Endothelial cell of umbilical vein (primary cell): Measurements from ENCODE around the gene KRTAP10-7. TPM values are rescaled to one million over a fixed set of nuclear protein-coding genes. Genes with fewer than 3 reads are reported as not detected.
"Not testable (repeated sequence)": the region's sequence is repeated elsewhere in the genome, so short reads cannot be mapped to it uniquely, and the experiment has no call there.

Source experiments
- BruUV-seq: library from RNA; stranded (reverse); fragments of 400-500 nt; replicated peaks from 2 replicates; lab custom pipeline; 2021; lab: Mats Ljungman, UMichigan
- CTCF ChIA-PET: fragments of 300-600, 350-600 bp; sonication (Branson Sonifier 250); formaldehyde crosslinking; loops from one replicate; lab custom pipeline; 2021; ENCODE audit warnings: antibody characterized with exemption, inconsistent platforms; lab: Charles Lee
- POLR2A ChIA-PET: fragments of 300-600, 350-600 bp; sonication (Branson Sonifier 250); formaldehyde crosslinking; loops from one replicate; lab custom pipeline; 2021; ENCODE audit warnings: antibody characterized with exemption, inconsistent platforms; lab: Charles Lee
- DNase-seq: peaks from one replicate; pipeline ENCODE4 v3.0.0-alpha.2; 2011; ENCODE audit warnings: low read depth, low spot score
- FAIRE-seq: peaks from 2 replicates; lab custom pipeline; 2011; peaks lifted over from hg19 to GRCh38; lab: Jason Lieb, UNC
- H2AFZ ChIP-seq: 2 replicates; pipeline ENCODE4 v1.6.0; 2012; ENCODE audit warnings: low read depth, low read length, control low read depth, inconsistent platforms
- H3K27ac ChIP-seq: 2 replicates; pipeline ENCODE4 v1.5.1; 2011; ENCODE audit warnings: low read depth, mild to moderate bottlenecking, control low read depth, low read length, moderate library complexity; ENCODE audit not compliant: insufficient read depth
- H3K27me3 ChIP-seq, 2 experiments: 2 replicates each; pipeline versions ENCODE4 v1.6.0 to v1.6.1; 2011; ENCODE audit warnings: low read length in 2 of 2, mixed read lengths in 1 of 2; ENCODE audit not compliant: control insufficient read depth in 2 of 2, insufficient read depth in 2 of 2
- H3K36me3 ChIP-seq, 2 experiments: 2 replicates in 1 of 2; 3 replicates in 1 of 2; pipeline ENCODE4 v1.5.1; 2011; ENCODE audit warnings: low read length in 2 of 2, mild to moderate bottlenecking in 1 of 2, moderate library complexity in 1 of 2; ENCODE audit not compliant: control insufficient read depth in 2 of 2, insufficient read depth in 2 of 2; ENCODE audit errors: extremely low read depth in 1 of 2
- H3K4me1 ChIP-seq: 3 replicates; pipeline ENCODE4 v1.5.1; 2011; ENCODE audit warnings: mild to moderate bottlenecking, low read length; ENCODE audit not compliant: control insufficient read depth, insufficient read depth; ENCODE audit errors: extremely low read depth
- H3K4me2 ChIP-seq: 2 replicates; pipeline ENCODE4 v1.6.1; 2011; ENCODE audit warnings: low read length, control low read depth, mixed read lengths; ENCODE audit not compliant: insufficient read depth
- H3K4me3 ChIP-seq, 3 experiments: fragments of 200-600 bp in 1 of 3; sonication (generic), shearing (Covaris generic) in 1 of 3; replicated peaks in 1 of 3; 2 replicates each; pipeline ENCODE4 v1.5.1; 2011 to 2016; ENCODE audit warnings: control low read depth in 3 of 3, low read length in 3 of 3, mild to moderate bottlenecking in 2 of 3, inconsistent platforms in 1 of 3, low read depth in 1 of 3, moderate library complexity in 1 of 3; ENCODE audit not compliant: insufficient read depth in 1 of 3
- H3K79me2 ChIP-seq: 2 replicates; pipeline ENCODE4 v1.6.0; 2012; ENCODE audit warnings: low read length, inconsistent platforms; ENCODE audit not compliant: control insufficient read depth, insufficient read depth
- H3K9ac ChIP-seq: replicated peaks from 2 replicates; pipeline ENCODE3; 2011; ENCODE audit warnings: low read length, control low read depth; ENCODE audit not compliant: insufficient read depth; ENCODE audit errors: extremely low read depth
- H3K9me1 ChIP-seq: replicated peaks from 3 replicates; pipeline ENCODE4 v1.6.0; 2011; ENCODE audit warnings: mild to moderate bottlenecking, low read length; ENCODE audit not compliant: control insufficient read depth, insufficient read depth; ENCODE audit errors: extremely low read depth
- H3K9me3 ChIP-seq: replicated peaks from 2 replicates; pipeline ENCODE4 v1.5.1; 2012; ENCODE audit warnings: low read length, inconsistent platforms; ENCODE audit not compliant: control insufficient read depth, insufficient read depth
- H4K20me1 ChIP-seq: replicated peaks from 2 replicates; pipeline ENCODE3; 2011; ENCODE audit warnings: mild to moderate bottlenecking, low read length; ENCODE audit not compliant: control insufficient read depth, insufficient read depth; ENCODE audit errors: extremely low read depth
- EZH2 ChIP-seq: IDR thresholded peaks from 2 replicates; pipeline ENCODE4 v1.6.1; 2012; ENCODE audit warnings: borderline replicate concordance, low read depth, mild to moderate bottlenecking, moderate library complexity, low read length, inconsistent platforms; ENCODE audit not compliant: severe bottlenecking
- FOS ChIP-seq: IDR thresholded peaks from 2 replicates; pipeline ENCODE4 v1.6.1; 2011; ENCODE audit warnings: mild to moderate bottlenecking, low read length, moderate library complexity, borderline replicate concordance; ENCODE audit not compliant: insufficient read depth
- GATA2 ChIP-seq: IDR thresholded peaks from 2 replicates; pipeline ENCODE4 v1.7.0; 2011; ENCODE audit warnings: low read depth, mild to moderate bottlenecking, moderate library complexity, mixed read lengths, low read length; ENCODE audit not compliant: insufficient read length, insufficient read depth
- JUN ChIP-seq: IDR thresholded peaks from 2 replicates; pipeline ENCODE4 v1.6.1; 2011; ENCODE audit warnings: borderline replicate concordance, low read depth; ENCODE audit not compliant: insufficient read length, insufficient read depth
- MYC ChIP-seq: IDR thresholded peaks from one replicate; pipeline ENCODE4 v1.6.1; 2011; ENCODE audit warnings: mild to moderate bottlenecking, low read depth, low read length
- POLR2A ChIP-seq: IDR thresholded peaks from 2 replicates; pipeline ENCODE4 v1.6.1; 2012; ENCODE audit warnings: low read depth, mild to moderate bottlenecking, control low read depth, low read length
- POLR2AphosphoS5 ChIP-seq: IDR thresholded peaks from 2 replicates; pipeline ENCODE4 v1.6.1; 2012; ENCODE audit warnings: low read depth, mild to moderate bottlenecking, control low read depth, low read length, moderate library complexity; ENCODE audit not compliant: insufficient read depth
- dilution Hi-C: fragments of 300-500 bp; cut with MboI; formaldehyde crosslinking; loops from one replicate; pipeline ENCODE4 v1.15.0; 2019; ENCODE audit warnings: low sequenced_read_pairs; ENCODE audit not compliant: extremely low pct_ligation_motif_present
- intact Hi-C: fragments of 100-400 bp; cut with micrococcal nuclease; formaldehyde crosslinking; loops from one replicate; pipeline ENCODE4 v1.10.0; 2022
- polyA plus RNA-seq, 4 experiments: library from polyadenylated mRNA; depleted of rRNA in 3 of 4; stranded (reverse) in 3 of 4; unstranded in 1 of 4; fragments of >200 nt; gene quantifications; 2 replicates each; pipeline versions ENCODE4 v1.2.1 to v1.2.3, GENCODE V29; 2011 to 2012; ENCODE audit warnings: missing spikeins in 1 of 4
- total RNA-seq: library from RNA; stranded (reverse); gene quantifications from 2 replicates; pipeline ENCODE4 v1.2.3, GENCODE V29; 2021
- TF ChIP-seq, protein P1 (sequence below): IDR thresholded peaks from 2 replicates; pipeline ENCODE4 v1.6.1; 2011; ENCODE audit not compliant: insufficient read depth, insufficient read length
- TF ChIP-seq, protein P2 (sequence below), 2 donors: IDR thresholded peaks; 1 replicate in 1 of 2; 2 replicates in 1 of 2; pipeline ENCODE4 v1.5.1; 2011; ENCODE audit warnings: low read length in 2 of 2, mild to moderate bottlenecking in 2 of 2, moderate library complexity in 2 of 2, control low read depth in 1 of 2, inconsistent platforms in 1 of 2, low read depth in 1 of 2; ENCODE audit not compliant: insufficient read depth in 1 of 2; ENCODE audit errors: extremely low read depth in 1 of 2

The KRTAP10-7 gene
- total and polyA plus RNA-seq, 2 donors (not counting 3 experiments of a cell fraction or from before 2014, with no cell fraction given), result not detected

DNA sequence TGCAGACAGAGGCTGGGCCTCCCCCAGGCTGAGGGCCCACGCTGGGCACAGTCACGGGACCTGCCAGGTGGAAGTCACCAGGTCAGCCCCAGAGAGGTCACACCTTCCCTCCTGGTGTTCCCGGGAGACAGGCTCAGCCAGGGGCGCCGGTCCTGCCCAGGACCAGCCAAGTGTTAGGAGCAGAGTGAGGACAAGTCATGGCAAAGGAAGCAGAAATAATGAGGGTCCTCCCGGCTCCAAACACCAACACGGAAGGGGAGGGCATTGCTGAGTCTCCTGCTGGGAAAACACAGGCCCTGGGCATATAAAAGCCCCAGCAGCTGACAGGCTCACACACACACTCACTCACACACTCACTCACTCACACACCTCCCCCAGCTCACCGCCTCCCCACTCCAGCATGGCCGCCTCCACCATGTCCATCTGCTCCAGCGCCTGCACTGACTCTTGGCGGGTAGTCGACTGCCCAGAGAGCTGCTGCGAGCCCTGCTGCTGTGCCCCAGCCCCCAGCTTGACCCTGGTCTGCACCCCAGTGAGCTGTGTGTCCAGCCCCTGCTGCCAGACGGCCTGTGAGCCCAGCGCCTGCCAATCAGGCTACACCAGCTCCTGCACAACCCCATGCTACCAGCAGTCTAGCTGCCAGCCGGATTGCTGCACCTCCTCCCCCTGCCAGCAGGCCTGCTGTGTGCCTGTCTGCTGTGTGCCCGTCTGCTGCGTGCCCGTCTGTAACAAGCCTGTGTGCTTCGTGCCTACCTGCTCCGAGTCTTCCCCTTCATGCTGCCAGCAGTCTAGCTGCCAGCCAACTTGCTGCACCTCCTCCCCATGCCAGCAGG, 36.8 kb downstream of the KRTAP10-7 start, which contains the start of gene KRTAP10-10:
Gene KRTAP10-10, plus strand, starts transcription at position 339 of the 833 bp plus-strand sequence. Its CDS starts 62 bp downstream, at position 401.
- no peaks in the 10 kb centered on the region for H3K27me3 ChIP-seq
- no peaks in the 10 kb centered on the region for H3K9me1 ChIP-seq
- H3K9ac ChIP-seq, result no peak within 1 kb of the TSS
- no peak within 1 kb of the TSS for H3K4me3 ChIP-seq
- no peak for FAIRE-seq
- no peak for TF ChIP-seq JUN
- no peak for TF ChIP-seq GATA2
- TF ChIP-seq, protein P1, sequence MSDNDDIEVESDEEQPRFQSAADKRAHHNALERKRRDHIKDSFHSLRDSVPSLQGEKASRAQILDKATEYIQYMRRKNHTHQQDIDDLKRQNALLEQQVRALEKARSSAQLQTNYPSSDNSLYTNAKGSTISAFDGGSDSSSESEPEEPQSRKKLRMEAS, result no peak
- TF ChIP-seq POLR2A, result no peak
- no peak for TF ChIP-seq EZH2
- TF ChIP-seq, protein P2, sequence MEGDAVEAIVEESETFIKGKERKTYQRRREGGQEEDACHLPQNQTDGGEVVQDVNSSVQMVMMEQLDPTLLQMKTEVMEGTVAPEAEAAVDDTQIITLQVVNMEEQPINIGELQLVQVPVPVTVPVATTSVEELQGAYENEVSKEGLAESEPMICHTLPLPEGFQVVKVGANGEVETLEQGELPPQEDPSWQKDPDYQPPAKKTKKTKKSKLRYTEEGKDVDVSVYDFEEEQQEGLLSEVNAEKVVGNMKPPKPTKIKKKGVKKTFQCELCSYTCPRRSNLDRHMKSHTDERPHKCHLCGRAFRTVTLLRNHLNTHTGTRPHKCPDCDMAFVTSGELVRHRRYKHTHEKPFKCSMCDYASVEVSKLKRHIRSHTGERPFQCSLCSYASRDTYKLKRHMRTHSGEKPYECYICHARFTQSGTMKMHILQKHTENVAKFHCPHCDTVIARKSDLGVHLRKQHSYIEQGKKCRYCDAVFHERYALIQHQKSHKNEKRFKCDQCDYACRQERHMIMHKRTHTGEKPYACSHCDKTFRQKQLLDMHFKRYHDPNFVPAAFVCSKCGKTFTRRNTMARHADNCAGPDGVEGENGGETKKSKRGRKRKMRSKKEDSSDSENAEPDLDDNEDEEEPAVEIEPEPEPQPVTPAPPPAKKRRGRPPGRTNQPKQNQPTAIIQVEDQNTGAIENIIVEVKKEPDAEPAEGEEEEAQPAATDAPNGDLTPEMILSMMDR (IDR thresholded peaks at IDR 0.05; ENCODE audit: extremely low read depth in 1 of 2, insufficient read depth in 1 of 2, low read depth in 1 of 2, low read length in 2 of 2), result no peak
- no peak for TF ChIP-seq POLR2AphosphoS5
- TF ChIP-seq MYC, result no peak
- no peak for TF ChIP-seq FOS
- no peaks in the 10 kb centered on the region for H3K79me2 ChIP-seq
- POLR2A ChIA-PET, result no interaction called here
- H3K4me2 ChIP-seq, result no peak within 1 kb of the TSS
- dilution Hi-C loops, result no loop called here
- no peak within 1 kb of the TSS for H2AFZ ChIP-seq
- no peaks in the 10 kb centered on the region for H3K4me1 ChIP-seq
- H4K20me1 ChIP-seq, result no peaks in the 10 kb centered on the region
- no peak within 1 kb of the TSS for H3K27ac ChIP-seq
- BruUV-seq, result no TSS peak
- intact Hi-C loops, result no loop called here
- H3K36me3 ChIP-seq, result no peaks in the 10 kb centered on the region
- no peak for DNase-seq
- H3K9me3 ChIP-seq, result no peaks in the 10 kb centered on the region
- CTCF ChIA-PET, result no interaction called here

DNA sequence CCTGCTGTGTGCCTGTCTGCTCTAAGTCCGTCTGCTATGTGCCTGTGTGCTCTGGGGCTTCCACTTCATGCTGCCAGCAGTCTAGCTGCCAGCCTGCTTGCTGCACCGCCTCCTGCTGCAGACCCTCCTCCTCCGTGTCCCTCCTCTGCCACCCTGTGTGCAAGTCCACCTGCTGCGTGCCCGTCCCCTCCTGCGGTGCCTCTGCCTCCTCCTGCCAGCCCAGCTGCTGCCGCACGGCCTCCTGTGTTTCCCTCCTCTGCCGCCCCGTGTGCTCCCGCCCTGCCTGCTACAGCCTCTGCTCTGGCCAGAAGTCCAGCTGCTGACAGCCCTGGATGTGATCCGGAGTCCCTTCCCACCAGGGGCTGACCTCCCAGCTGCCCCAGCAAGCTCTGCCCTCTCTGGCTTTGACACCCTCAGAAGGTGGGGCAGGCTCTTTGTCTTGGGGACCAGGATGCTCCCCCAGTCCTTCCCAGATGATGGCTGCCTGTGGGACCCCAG, 37.5 kb downstream of the KRTAP10-7 start:
- H3K9me3 ChIP-seq, dilution Hi-C loops, intact Hi-C loops: not testable (repeated sequence)

More for the DNA sequence above, 37.5 kb downstream of the KRTAP10-7 start:
- CTCF ChIA-PET, H4K20me1 ChIP-seq, H3K27ac ChIP-seq, H3K27me3 ChIP-seq, DNase-seq, H3K9ac ChIP-seq, POLR2A ChIA-PET, H3K4me1 ChIP-seq, H3K36me3 ChIP-seq, H3K4me3 ChIP-seq, H3K79me2 ChIP-seq, H3K9me1 ChIP-seq, H3K4me2 ChIP-seq, FAIRE-seq, H2AFZ ChIP-seq, BruUV-seq: not testable (repeated sequence)
